Measurements from ENCODE around the gene STMN1.

- TF ChIP-seq CTCF (IDR thresholded peaks at IDR 0.05) (no peak), POLR2AphosphoS5 (IDR thresholded peaks at IDR 0.05; ENCODE audit: insufficient read depth in 1 of 2, low read depth in 1 of 2) (no peak)
Observed at GRCh38 chr1:25874209-25874608, 32.0 kb downstream of the STMN1 start.
